GM19438 (cell line): ENCODE data around the gene AMBP.

Experiments used
- ATAC-seq: cut with Tn5 transposase; IDR thresholded peaks from one replicate; pipeline ENCODE4 v1.9.1; 2021; ENCODE audit warnings: low read depth; ENCODE audit not compliant: unreplicated experiment

AMBP gene

DNA sequence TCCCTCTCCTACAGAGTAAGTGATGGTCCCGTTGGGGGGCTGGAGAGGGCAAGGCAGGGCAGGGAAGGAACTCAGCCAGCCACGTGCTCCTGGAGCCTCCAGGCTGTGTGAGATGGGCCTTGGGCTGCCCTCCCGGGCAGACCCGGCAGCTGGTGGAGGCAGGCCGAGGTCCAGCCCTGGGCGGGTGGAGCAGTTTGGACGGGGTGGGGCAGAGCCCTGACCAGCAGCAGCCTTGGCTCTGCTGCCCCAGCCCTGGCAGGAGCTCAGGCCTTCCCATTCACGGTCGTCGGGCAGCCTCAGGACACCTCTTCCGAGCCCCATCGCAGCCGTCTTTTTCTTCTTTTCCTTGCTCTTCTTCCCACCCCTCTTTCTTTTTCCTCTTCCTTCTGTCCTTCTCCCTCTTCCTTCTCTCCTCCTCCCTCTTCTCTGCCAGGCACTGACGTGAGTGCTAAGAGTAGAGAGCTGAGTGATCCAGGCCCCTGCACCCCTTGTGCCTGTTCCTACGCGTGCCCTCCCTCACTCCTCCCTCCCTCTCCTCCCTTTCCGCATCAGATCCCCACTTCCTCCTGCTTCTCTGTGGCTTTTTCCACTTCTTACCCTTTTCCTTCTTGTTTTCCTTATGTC is 42.8 kb downstream of the AMBP start:
- ATAC-seq = no peak

DNA sequence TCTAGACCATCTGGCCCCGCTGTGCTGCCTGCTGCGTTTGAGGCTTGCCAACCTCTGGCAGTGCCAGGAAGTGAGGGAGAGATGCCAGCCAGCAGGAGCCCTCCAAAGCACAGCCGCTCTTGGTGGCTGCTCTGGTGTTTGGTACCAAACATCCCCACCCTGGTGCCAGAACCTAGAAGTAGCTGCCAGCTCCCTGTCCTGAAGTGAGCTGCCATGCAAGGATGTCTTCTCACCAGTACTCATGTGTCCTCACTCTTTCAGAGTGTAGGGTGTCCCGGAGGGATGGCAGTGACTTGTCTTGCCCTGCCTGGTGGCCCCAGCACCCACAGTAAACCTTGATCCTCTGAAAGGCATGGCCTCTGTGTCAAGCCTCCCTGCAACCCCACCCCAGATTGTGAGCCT is 43.4 kb downstream of the AMBP start:
- ATAC-seq = no peak

DNA sequence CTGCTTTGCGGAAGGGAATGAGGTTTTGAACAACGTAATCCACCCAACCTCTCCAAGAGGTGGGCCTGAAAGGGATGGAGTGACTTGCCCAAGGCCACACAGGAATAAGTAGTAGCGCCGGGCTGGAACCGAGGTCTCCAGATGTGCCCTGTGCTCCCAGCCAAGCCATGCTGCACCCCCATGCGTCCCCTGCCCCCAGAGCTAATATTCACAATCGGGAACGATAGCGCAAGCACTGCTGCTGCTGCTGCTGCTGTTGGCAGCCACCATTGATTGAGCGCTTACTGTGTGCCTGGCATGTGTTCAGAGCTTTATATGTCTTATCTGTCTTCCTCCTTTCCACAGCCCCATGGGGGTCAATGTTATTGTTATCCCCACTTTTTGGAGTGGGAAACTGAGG is 43.9 kb downstream of the AMBP start:
- no peak for ATAC-seq

DNA sequence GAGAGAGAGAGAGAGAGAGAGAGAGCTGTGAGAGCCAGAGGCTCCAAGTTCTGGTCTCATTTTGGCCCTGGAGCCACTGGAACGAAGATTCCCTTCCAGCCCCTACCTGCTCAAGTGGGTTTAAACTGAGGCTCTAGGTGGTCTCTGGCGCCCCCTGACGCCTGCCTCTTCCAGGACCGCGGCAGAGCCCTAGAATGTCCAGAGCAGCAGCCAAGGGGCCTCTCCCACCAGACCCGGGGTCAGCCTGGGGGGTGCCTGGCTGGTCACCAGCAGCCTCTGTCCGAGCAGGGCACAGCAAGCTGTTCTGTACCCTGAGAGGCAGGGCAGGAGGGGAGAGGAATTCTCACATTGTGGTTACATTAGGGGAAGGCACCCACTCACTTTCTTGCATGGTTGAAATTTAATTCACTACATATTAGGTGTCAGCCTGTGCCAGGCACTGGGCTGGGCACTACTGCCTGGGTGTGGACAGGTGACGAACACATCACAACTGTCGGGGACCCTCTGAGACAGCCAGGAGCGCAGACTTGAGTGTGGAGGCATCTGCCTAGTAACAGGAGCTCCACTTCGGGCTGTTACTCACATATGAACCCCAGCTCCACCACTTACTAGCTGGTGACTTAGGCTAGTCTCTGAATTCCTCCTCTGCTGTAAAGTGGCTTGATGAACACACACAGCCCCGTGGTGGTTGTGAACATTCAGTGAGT is 44.5 kb downstream of the AMBP start:
- no peak for ATAC-seq

DNA sequence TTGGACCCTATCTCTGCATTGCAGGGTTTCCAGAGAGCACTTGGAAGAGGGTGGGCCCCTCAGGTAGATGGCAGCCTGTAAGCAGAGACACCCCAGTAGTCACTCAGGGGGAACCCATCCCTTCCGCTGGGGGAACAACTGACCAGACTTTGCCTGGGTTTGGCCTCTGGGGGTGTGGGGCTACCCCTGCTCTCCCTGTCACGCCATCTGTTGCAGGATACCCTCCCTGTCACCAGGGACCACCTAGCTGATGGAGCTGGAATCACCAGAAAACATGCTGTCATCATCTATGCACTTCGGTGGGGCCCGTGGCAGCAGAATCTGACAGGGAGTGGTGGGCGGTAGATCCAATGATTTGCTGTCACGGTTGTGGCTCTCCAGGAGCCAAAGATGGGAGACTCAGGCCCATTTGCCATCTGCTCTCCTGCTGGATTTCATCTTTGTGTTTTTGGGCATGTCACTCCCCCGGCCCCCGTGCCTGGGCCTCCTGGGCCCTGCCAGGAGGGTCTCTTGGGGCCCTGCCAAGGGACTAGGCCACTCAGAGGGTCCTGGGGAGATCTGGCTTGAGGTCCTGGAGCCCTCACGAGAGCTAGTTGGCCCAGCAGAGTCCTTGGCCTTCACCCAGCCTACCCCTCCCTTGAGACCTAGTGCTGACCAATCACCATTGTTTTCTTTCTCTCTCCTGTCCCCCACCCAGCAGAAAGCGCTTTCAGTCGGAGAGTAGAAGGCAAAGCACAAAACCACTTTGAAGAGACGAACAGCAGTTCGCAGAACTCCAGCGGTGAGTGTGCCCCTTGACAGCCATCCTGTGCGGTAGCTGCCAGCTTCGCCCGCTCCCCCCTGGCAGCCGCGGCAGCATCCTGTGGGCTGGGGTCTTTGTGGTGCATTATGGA is 45.9 kb downstream of the AMBP start:
- no peak for ATAC-seq

DNA sequence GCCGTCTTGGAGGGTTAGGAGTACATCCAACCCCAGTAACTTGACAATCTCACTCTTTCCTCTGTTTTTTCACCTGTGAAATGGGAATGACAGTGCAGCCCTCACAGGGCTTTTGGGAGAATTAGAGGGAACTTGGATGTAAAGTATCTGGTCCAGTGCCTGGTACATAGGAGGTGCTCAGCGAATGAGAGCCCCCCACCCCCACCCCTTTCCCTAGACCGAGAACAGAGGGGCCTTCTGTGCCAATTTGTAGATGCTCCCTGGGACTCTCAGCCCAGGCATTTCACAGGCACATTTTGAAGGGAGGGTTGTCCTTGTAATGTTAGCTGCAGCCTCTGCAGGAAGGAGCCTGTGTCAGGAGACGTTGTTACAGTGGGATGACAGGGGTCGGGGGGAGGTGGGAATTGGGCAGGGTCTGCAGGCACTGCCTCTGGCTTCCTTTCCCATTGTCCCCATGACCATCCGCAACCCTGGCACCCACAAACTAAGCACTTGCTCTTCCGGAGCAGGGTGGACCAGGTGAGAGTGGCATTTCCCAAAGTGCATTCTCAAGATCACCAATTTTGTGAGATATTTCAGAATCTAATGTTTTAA is 47.0 kb downstream of the AMBP start:
- ATAC-seq = no peak

DNA sequence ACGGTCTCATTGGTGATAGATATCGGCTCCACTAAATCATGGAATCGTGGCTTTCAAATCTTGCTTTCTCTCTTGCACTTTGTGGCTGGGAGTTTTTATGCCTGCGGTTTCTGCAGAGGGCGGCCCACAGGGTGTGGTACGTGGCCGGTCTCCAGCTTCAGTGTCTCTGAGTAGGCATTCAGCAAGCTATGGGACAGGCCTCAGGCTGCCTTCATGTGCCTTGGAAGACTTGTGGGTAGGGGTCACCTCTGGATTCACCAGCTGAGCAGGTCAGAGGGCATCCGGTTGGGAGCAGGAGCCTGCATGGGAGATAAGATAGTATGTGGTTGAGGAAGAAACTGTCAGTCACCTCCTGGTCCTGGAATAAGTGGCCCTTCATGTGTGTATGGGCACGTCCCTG is 47.7 kb downstream of the AMBP start:
- no peak for ATAC-seq

DNA sequence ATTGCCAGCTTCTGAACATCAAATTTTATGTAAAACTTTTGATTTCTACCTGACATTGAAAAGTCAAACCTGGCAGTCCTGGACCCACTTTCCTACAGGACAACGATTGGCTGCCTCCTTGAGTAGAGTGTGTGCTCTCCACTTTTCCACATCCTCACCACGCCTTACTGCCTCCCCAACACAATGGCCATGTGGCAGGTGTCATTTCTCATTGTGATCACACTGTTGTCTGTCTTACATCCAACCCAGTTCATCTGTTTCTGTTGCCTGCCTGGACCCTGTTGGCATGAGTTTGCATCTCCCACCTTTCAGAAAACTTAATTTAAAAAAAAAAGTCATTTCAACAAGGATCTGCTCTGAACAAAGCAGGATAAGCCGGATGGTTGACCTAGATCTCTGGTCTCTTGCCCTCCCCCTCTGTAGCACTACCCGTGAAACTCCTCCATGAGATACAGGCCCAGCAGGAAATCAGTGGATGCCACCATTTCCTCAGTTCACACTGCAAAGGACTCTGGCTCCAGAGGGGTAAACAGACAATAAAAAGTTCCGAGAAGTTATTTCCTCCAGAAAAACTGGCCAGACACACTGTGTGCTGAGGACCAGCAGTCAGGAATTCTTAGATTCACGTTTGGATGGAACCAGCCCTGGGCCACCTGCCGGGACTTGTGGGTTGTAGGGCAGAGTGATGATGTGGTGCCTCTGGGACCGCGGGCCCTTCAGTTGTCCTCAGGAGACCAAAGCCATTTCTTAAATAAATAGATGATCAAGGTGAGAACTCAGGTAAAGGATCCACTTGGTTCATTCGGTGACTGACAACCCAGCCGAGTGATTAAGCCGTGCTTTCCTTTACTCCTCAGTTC is 48.6 kb downstream of the AMBP start:
- no peak for ATAC-seq

DNA sequence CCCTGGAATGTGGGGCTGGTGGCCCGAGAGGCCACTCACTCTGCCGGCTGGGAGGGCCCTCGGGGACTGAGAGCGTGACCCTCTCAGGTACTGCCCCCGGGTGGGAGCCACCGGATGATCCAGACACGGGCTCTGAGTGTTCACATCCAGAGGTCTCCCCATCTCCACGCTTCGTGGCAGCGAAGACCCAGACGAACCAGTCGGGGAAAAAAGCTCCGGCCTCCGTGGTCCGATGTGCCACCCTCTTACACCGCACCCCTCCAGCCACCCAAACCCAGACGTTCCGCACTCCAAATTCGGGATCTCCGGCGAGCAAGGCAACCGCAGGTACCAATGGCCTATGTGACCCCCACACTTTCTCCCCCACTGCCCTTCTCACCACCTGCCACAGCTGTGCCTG is 49.5 kb downstream of the AMBP start:
- ATAC-seq = no peak

DNA sequence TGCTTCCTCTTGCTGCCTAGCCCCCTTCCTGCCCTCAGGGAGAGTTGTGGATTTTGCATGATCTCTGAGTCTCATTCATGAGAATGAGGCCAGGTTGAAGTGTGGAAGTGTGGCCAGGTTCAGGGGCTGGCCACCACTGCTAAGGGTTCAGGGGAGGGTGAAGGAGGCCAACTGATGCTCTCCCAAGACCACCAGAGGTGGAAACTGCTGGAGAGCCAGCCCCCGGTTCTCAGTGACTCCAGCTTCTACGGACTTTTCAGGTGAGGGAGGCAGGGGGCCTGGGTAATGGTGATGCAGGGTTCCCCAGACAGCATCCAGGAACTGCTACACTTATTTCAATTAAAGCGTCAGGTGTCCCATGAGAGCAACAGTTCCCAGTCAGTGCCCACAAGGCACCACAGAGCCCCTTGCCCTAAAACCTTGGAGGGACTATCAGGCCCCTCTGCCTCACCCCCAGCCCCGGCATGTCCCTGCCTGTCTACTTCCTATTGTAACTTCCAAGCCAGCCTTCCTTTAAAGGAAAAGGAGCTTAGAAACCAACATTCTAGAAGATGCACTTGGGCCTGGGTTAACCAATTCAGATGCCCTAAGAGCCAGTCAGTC is 50.1 kb downstream of the AMBP start:
- no peak for ATAC-seq

DNA sequence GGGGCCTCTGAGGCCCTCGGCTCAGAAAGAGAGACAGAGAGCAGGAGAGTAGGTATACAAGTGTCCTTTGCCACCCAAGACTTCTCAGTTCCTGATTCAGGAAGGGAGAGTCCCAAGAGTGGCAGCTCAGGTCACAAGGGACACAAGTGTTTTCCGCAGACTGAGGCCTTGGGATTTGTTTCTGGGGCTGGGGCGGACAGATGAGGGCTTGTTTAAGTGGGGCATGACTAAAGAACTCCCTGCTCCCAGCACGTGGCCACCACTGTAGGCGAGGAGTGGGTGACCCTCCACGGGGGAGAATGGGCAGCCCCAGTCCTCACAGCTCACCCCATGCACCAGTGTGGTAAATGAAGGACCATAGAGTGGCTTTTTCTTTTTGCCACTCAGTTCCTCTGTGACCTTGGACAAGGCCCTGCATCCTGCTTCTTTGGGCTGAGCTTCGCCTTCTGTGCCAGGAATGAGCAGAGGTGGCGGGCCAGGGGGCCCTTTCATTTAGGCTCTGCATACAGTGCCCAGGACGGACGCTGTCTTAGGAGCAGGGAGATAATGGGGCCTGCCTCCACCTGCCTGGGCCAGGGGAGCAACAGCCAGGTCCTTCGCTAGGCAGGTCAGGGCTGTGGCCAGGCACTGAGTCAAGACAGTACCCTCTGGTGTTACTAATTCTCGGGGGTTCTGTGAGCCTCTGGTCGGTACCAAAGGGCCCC is 50.8 kb downstream of the AMBP start:
- no peak for ATAC-seq

DNA sequence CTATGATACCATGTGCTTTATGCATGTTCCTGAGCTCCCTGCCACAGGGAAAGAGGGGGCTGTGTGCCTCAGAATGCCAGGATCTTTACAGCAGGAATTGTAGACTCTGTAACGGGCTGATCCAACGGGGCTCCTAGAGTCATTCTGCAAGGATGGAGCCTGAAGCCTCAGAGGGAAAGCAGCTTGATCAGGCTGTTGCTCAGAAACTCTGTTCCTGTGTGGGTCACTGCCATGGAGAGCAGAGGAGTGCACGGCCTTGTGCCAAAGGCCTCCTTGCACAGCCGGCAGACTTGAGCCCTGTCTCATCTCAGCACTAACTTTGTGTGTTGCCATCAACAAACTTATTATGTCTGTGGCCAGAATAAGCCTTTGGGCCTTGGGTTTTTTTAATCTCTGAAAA is 51.8 kb downstream of the AMBP start:
- ATAC-seq = no peak

DNA sequence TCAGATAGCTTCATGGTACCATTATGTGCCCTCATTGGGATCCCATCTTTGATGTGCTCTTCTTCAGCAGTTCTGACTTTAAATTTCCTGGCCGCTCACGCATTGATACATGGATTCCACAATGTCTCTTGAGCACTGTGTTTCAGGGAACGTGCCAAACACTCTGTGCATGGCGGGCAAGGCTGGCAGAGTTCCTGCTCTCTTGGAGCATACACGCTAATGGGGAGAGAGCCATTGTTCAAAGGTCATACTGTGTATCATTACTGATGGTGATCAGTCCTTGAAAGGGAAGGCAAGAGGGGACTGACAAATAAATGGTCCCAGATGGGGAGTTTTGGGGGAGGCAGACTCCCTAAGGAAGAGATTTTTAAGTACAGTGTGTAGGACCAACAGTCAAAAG is 52.3 kb downstream of the AMBP start:
- ATAC-seq = no peak

DNA sequence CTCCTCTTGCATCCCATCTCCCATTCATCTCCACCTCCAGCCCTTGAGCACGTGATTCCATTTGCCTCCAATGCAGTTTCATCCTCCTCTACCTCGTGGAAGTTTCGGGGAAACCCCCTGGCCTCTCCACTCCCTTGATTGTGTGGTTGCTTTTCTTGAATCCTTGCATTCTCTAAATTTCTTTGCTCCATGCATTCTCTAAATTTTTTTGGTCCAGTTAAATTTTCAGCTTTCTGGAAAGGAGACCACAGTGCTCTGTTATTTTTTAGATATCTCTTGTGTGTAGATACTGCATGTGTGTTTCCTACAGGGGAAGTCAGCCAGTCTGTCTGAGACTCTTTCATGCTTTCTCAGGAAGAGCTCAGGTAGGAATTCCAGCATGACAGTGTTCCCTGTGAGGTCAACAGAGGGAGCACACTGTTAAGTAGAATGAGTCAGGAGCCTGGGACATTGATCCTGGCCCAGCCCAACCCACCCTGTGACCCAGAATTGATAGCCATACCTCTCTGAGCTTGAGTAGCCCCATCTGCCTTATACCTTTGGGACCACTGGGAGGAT is 52.8 kb downstream of the AMBP start:
- no peak for ATAC-seq

DNA sequence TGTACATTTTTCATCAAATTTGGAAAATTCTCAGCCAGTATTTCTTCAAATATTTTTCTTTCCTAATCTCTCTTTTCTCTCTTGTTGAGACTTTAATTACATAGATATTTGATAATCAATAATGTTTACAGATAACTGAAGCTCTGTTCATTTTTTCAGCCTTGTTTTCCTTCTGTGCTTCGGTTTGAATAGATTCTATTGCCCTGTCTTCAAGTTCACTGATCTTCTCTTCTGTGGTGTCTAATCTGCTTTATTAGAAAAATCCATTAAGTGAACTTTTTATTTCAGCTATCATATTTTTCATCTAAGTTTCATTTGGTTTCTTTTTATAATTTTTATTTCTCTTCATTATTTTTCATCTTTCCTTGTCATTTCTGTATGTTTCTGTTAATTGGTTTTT is 54.1 kb downstream of the AMBP start:
- no peak for ATAC-seq

DNA sequence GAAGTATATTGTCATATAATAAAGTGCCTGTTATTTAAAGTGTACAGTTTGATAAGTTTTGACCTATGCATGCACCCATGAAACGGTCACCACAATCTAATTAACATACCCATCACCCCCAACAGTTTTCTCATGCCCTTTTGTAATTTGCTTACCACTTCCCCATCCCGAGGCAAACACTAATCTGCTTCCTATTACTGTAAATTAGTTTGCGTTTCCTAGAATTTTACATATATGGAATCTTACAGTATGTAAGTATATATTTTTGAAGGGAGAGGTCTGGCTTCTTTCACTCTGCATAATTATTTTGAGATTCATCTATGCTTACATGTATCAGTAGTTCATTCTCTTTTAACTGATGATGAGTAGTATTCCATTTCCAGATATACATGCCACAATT is 56.5 kb downstream of the AMBP start:
- no peak for ATAC-seq

DNA sequence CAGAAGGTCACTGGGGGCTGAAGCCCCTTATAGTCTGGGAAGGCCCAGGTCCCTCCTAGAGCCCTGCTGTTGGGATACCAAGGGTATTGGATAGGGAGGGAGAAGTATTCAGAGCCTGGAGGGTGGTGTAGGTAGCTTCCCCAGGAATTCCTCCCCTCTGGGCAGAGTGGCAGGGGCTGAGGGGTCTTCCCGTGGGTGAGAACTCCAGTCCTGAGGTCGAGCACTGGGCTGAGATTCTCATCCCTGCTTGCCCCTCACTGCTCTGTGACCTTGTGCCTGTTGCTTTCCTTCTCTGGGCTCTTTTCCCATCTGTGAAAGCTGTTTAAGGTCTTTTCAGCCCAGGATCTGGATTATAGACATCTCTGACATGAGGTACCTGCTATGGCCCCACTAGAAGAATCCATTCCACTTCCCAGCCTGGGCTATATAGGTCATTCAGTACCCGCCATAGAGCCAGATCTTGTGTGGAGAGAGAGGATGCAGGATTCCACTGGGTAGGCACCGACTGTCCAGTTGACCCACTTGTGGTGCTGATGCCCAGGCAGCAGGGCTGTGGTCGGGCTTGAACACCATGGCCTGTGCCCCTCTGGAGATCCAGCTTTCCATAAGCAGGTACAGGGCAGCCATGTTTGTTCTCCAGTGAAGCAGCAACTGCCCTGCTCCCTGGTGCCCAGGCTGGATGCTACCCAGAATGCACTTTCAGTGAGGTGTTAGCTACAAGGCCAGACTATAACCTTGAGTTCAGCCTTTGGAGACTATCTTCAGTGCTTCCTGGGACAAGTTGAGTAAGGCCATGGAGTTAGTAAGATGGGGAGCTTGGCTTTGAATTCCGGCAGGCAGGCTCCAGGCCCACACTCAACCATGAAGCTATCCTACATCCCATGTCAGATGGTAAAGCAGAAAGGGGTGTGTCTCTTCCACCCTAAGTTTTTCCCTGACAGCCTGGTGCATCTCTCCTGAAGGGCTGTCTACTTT is 60.1 kb downstream of the AMBP start:
- ATAC-seq = no peak
